Measurements from ENCODE around the gene CFL1.
"Not testable (repeated sequence)": the region's sequence is repeated elsewhere in the genome, so short reads cannot be mapped to it uniquely, and the experiment has no call there.

CFL1 gene

GRCh38 chr11:65832231-65832630, 25.7 kb downstream of the CFL1 start:
- DNase-seq (ENCODE audit: low read depth), result not testable (repeated sequence)

GRCh38 chr11:65829459-65829858, 28.5 kb downstream of the CFL1 start:
- DNase-seq (ENCODE audit: low read depth), result no peak

- no peak for DNase-seq (ENCODE audit: low read depth)
These were observed 30.8 kb downstream of the CFL1 start for GRCh38 chr11:65826984-65827735.

- no peak for DNase-seq (ENCODE audit: low read depth)
These were observed 35.0 kb downstream of the CFL1 start for GRCh38 chr11:65822776-65823528.

- DNase-seq (ENCODE audit: low read depth), result no peak
These were observed 36.9 kb downstream of the CFL1 start for GRCh38 chr11:65821107-65821506.

GRCh38 chr11:65817835-65818680, 39.9 kb downstream of the CFL1 start:
- peak; percentile 82 for DNase-seq (ENCODE audit: low read depth)

GRCh38 chr11:65817312-65817834, 40.6 kb downstream of the CFL1 start:
- peak; percentile 41 for DNase-seq (ENCODE audit: low read depth)

- DNase-seq (ENCODE audit: low read depth), result no peak
These were observed 41.3 kb downstream of the CFL1 start for GRCh38 chr11:65816696-65817095.

- no peak for DNase-seq (ENCODE audit: low read depth)
These were observed 42.9 kb downstream of the CFL1 start for GRCh38 chr11:65814986-65815565.

- DNase-seq (ENCODE audit: low read depth), result peak; percentile 20
These were observed 43.6 kb downstream of the CFL1 start for GRCh38 chr11:65814131-65814985.

- no peak for DNase-seq (ENCODE audit: low read depth)
These were observed 46.1 kb downstream of the CFL1 start for GRCh38 chr11:65811764-65812475.

GRCh38 chr11:65810046-65810868, 47.7 kb downstream of the CFL1 start:
- no peak for DNase-seq (ENCODE audit: low read depth)

- DNase-seq (ENCODE audit: low read depth), result no peak
These were observed 48.5 kb downstream of the CFL1 start for GRCh38 chr11:65809496-65809895.

- no peak for DNase-seq (ENCODE audit: low read depth)
These were observed 49.1 kb downstream of the CFL1 start for GRCh38 chr11:65808744-65809341.

GRCh38 chr11:65806979-65807378, 51.0 kb downstream of the CFL1 start:
- DNase-seq (ENCODE audit: low read depth), result no peak
